NB4 (cell line): ENCODE data around the gene RBMS3.

Experiments
- DNase-seq: peaks from one replicate; pipeline ENCODE4 v3.0.0; 2010; ENCODE audit warnings: low read depth
- H3K4me3 ChIP-seq: one replicate; pipeline ENCODE4 v1.5.1; 2011; ENCODE audit warnings: mild to moderate bottlenecking, low read depth, low read length, moderate library complexity
- MAX ChIP-seq: IDR thresholded peaks from 2 replicates; pipeline ENCODE4 v1.6.1; 2011; ENCODE audit warnings: low read depth, low read length
- MYC ChIP-seq: IDR thresholded peaks from 2 replicates; pipeline ENCODE4 v1.6.1; 2011; ENCODE audit warnings: low read depth, low read length
- POLR2A ChIP-seq: IDR thresholded peaks from 2 replicates; pipeline ENCODE4 v1.6.1; 2011; ENCODE audit warnings: mild to moderate bottlenecking; ENCODE audit not compliant: insufficient read length; ENCODE audit errors: extremely low read depth
- TF ChIP-seq, protein P1 (sequence below): IDR thresholded peaks from one replicate; pipeline ENCODE4 v1.5.1; 2012; ENCODE audit warnings: low read depth, low read length

Gene RBMS3

GRCh38 chr3:29267226-29267625 lies 13.6 kb upstream of the RBMS3 start:
- no peak for TF ChIP-seq MYC
- TF ChIP-seq MAX, result no peak
- TF ChIP-seq, protein P1, sequence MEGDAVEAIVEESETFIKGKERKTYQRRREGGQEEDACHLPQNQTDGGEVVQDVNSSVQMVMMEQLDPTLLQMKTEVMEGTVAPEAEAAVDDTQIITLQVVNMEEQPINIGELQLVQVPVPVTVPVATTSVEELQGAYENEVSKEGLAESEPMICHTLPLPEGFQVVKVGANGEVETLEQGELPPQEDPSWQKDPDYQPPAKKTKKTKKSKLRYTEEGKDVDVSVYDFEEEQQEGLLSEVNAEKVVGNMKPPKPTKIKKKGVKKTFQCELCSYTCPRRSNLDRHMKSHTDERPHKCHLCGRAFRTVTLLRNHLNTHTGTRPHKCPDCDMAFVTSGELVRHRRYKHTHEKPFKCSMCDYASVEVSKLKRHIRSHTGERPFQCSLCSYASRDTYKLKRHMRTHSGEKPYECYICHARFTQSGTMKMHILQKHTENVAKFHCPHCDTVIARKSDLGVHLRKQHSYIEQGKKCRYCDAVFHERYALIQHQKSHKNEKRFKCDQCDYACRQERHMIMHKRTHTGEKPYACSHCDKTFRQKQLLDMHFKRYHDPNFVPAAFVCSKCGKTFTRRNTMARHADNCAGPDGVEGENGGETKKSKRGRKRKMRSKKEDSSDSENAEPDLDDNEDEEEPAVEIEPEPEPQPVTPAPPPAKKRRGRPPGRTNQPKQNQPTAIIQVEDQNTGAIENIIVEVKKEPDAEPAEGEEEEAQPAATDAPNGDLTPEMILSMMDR, result no peak
- no peak for TF ChIP-seq POLR2A
- no peak overlapping the region for H3K4me3 ChIP-seq
- DNase-seq, result no peak

GRCh38 chr3:29268651-29269050 lies 12.2 kb upstream of the RBMS3 start:
- H3K4me3 ChIP-seq, result no peak overlapping the region
- TF ChIP-seq MYC (no peak), MAX (no peak), POLR2A (no peak)
- TF ChIP-seq, protein P1, result no peak
- DNase-seq, result no peak

DNA sequence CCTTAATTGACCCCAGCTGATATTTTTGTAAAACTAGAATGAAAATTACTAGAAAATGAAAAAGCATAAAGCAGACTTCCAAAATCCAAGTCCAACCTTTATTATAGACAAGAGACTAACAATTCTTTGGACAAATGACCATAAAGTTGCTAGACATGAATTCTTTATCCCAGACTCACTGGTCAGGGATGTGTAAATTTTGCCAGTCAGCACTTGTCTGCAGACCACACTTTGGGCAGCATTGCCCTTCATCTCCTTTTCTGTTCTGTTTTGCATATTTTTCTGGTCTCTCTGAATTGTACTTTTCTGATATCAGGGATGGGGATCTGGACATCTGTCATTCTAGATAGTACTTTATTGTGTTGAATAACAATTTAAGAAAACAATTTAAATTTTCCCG lies 10.1 kb upstream of the RBMS3 start:
- TF ChIP-seq MAX (no peak), POLR2A (no peak), MYC (no peak)
- TF ChIP-seq, protein P1, result no peak
- no peak for DNase-seq
- H3K4me3 ChIP-seq, result no peak overlapping the region

DNA sequence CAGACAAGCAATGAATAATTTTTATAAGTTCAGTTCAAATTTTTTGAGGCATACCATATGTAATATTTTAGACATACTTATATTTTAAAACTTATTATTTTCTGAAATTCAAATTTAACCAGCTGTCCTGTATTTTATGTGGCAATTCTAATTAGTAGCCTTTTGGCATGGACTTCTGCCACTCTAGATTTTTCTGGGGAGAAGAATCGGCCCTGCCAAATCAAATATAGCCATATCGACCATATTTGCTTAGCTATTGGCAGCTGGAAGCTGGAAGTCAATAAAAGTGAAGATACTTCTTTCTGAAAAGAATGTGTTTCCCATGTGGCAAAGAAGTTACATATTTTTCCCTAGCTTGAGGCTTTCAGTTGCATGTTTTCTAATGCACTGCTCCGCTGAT lies 9.4 kb upstream of the RBMS3 start:
- no peak for DNase-seq
- TF ChIP-seq, protein P1, result no peak
- TF ChIP-seq MAX (no peak), MYC (no peak), POLR2A (no peak)

GRCh38 chr3:29274667-29275066 lies 6.2 kb upstream of the RBMS3 start:
- TF ChIP-seq, protein P1, result no peak
- TF ChIP-seq MAX (no peak), MYC (no peak), POLR2A (no peak)
- DNase-seq, result no peak
- no peak overlapping the region for H3K4me3 ChIP-seq

More for the DNA sequence above, 9.4 kb upstream of the RBMS3 start:
- no peak overlapping the region for H3K4me3 ChIP-seq

DNA sequence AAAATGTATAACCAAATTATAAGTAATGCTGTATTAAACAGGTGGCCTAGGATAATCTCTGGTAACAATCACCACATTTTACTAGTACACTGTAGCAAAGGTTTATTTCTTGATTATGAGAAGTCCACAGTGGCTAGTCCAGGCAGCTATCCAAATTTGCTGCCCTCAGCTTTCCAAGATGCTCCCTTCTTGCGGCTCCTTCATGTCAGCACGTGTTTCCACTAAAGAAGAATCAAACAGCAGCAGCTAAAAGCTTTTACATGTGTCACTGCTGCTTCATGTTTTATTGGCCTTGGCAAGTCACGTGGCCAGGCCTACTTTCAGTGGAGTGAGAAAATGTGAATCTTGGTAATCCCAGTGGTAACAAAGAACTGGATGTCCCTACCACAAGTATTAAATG lies 5.6 kb upstream of the RBMS3 start:
- no peak overlapping the region for H3K4me3 ChIP-seq

More for the DNA sequence above, 5.6 kb upstream of the RBMS3 start:
- TF ChIP-seq MAX (no peak; the same call in 1 of the 2 replicates), POLR2A (no peak), MYC (no peak)
- TF ChIP-seq, protein P1, result no peak
- no peak for DNase-seq
